ENCODE results near the gene TPSD1.
"Not testable (repeated sequence)": the region's sequence is repeated elsewhere in the genome, so short reads cannot be mapped to it uniquely, and the experiment has no call there.

Gene TPSD1

DNA sequence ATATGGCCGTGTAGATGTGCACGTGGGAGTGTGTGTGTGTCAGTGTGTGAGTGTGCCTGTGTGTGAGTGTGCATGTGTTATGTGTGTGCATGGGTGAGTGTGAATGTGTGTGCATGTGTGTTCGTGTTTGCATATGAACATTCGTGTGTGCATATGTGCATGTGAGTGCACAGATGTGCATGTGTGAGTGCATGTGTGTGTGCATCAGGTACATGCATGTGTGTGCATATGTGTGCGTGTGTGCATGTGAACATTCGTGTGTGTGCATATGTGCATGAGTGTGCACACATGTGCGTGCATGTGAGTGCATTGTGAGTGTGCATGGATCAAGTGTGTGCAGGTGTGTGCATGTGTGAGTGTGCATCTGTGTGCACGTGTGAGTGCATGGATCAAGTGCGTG is 17.9 kb upstream of the TPSD1 start:
- H3K4me3 ChIP-seq (ENCODE audit: low read depth, low read length), result no peak overlapping the region
- DNase-seq (ENCODE audit: low read depth), result no peak

DNA sequence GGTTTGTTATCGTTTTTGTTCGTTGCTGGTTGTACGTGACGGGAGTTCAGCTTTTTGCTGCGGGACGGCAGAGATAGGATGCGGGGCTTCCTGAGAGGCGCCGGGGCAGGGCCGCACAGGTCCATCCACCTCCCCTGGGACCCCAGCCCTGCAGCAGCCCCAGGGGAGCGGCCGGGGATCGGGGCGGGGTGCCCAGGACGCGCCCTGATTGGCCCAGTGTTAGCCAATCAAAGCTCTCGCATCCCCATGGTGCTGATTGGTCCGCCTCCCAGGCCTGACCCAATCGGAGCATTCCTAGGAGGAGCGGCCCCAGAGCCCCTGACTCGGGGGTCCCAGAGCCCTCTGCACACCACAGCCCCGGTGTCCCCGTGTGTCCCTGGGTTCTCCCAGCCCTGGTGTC is 17.0 kb upstream of the TPSD1 start:
- not testable (repeated sequence) for H3K4me3 ChIP-seq (ENCODE audit: low read depth, low read length); DNase-seq (ENCODE audit: low read depth)

DNA sequence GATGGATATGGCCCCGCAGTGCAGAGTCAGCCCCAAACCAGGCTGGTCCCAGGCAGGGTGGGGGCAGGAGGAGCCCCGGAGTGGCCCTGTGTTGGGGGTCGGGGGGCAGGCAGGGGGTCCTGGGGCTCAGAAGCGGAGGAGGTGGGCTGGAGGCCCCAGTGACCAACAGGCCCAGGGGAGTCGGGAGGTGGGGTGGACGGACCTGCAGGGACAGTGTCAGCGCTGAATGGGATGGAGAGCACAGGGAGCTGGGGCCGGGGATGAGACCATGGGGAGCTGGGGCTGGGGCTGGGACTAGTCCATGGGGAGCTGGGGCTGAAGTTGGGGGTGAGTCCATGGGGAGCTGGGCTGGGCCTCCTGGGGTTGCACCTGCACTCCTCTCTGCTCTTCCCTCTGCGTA is 16.3 kb upstream of the TPSD1 start:
- not testable (repeated sequence) for H3K4me3 ChIP-seq (ENCODE audit: low read depth, low read length); DNase-seq (ENCODE audit: low read depth)

GRCh38 chr16:1240436-1240835 is 15.4 kb upstream of the TPSD1 start, which contains the start of gene TPSAB1:
Gene TPSAB1, plus strand, starts transcription at chr16:1240705. Its CDS starts 234 bp downstream, at chr16:1240939.
- DNase-seq (ENCODE audit: low read depth); H3K4me3 ChIP-seq (ENCODE audit: low read depth, low read length): not testable (repeated sequence)

- not testable (repeated sequence) for H3K4me3 ChIP-seq (ENCODE audit: low read depth, low read length); DNase-seq (ENCODE audit: low read depth)
Observed at GRCh38 chr16:1241081-1241480, 14.8 kb upstream of the TPSD1 start.

DNA sequence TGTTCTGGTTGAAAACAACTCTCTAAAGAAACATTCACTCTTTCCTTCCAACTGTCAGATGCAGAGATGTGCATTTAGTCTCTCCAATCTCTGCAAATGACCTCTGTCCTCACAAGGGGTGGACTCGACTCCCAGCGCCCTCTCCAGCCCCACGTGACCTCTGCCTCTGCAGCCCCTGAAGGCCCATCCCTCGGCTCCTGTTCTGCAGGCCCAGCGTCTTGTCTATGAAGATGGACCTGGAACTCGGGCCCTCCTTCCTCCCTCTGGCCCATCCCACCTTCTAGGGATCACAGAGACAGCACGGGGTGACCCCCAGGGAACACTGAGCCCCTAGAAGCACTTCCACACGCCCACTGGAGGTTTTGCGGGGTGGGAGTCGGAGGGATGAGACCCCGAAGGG is 12.5 kb upstream of the TPSD1 start:
- not testable (repeated sequence) for DNase-seq (ENCODE audit: low read depth)

DNA sequence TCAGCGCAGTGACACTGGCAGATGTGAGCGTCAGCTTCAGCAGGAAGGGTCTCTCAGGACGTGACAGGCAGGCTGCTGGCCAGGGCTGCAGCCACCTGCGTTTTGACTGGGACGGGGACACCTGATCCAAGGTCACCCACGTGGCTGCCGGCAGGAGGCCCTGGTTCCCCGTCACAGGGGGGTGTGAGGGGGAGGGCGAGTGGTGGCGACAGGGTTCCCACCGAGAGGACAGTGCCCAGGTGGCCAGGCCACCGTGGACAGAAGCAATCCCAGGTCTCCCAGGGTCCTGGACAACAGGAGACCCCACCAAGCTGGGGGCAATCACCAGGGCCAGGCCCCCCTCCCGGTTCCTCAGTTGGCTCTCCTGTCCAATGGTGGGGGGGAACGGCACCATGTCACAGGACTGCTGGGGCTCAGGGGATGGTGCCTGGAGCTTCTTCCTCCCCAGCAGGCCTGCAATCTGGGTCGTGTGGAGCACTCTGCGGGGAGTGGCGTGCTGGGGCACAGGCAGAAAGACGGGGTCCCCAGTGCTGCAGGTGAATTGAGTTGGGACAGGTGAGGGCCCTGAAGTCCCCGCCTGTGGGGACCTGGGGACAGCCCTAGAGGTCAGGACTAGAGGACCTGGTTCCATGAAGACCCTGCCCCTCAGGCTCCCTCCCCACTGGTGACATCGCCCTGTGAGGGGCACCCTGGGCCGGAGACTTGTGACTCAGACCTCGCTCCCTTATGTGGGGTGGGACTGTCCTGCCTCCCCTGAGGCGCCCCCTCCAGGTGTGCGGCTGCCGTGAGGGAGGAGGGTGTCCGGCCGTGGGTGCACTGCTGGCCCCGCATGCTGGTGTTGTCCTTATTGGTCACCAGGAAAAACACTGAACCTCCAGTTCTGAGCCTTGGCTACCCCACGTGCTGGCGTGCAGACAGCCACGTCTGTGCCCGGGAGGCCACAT is 11.7 kb upstream of the TPSD1 start:
- DNase-seq (ENCODE audit: low read depth); H3K4me3 ChIP-seq (ENCODE audit: low read depth, low read length): not testable (repeated sequence)

More for the DNA sequence above, 12.5 kb upstream of the TPSD1 start:
- H3K4me3 ChIP-seq (ENCODE audit: low read depth, low read length), result not testable (repeated sequence)

- no peak for DNase-seq (ENCODE audit: low read depth)
- no peak overlapping the region for H3K4me3 ChIP-seq (ENCODE audit: low read depth, low read length)
Observed at GRCh38 chr16:1244881-1245280, 11.0 kb upstream of the TPSD1 start.

- no peak overlapping the region for H3K4me3 ChIP-seq (ENCODE audit: low read depth, low read length)
- no peak for DNase-seq (ENCODE audit: low read depth)
Observed at GRCh38 chr16:1245452-1246020, 10.3 kb upstream of the TPSD1 start.

GRCh38 chr16:1247903-1248537 is 7.8 kb upstream of the TPSD1 start:
- not testable (repeated sequence) for H3K4me3 ChIP-seq (ENCODE audit: low read depth, low read length); DNase-seq (ENCODE audit: low read depth)

DNA sequence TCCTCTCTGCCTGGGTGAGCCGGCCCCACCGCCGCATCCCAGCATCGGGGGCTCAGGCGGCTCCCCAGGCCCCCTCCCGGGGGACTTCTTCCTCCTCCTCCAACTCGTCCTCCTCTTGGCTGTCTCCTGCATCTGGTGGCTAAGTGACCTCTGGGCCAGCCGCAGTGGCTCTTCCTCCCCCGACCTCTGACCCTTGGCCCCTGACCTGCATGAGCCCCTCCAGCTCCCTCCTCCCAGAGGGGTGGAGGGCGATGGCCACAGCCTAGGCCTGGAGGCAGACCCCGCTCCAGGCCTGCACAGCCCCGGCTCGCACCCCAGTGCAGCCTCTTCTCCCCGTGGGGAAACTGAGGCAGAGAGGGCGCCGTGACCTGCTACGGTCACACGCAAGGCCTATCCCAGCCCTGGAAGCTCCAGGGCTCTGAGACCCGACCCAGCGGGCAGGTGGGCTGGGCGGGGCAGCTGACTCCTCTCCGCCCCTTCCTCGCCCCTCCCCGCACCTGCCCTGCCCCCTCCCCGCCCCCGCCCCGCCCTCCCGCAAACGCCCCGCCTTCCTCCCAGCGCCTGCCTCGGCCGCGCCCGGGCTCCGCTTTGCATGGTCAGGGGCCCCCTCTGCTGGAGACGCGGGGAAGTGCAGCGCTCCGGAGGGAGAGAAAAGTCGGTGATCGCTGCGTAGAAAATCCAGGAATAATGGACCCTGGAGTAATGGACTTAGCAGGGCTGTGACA is 6.7 kb upstream of the TPSD1 start:
- DNase-seq (ENCODE audit: low read depth); H3K4me3 ChIP-seq (ENCODE audit: low read depth, low read length): not testable (repeated sequence)

GRCh38 chr16:1253701-1254364 is 2.0 kb upstream of the TPSD1 start:
- not testable (repeated sequence) for DNase-seq (ENCODE audit: low read depth); H3K4me3 ChIP-seq (ENCODE audit: low read depth, low read length)

GRCh38 chr16:1254821-1255220 is 1.0 kb upstream of the TPSD1 start:
- not testable (repeated sequence) for H3K4me3 ChIP-seq (ENCODE audit: low read depth, low read length); DNase-seq (ENCODE audit: low read depth)

- not testable (repeated sequence) for DNase-seq (ENCODE audit: low read depth)
Observed at GRCh38 chr16:1256296-1256873, 516 bp downstream of the TPSD1 start.

DNA sequence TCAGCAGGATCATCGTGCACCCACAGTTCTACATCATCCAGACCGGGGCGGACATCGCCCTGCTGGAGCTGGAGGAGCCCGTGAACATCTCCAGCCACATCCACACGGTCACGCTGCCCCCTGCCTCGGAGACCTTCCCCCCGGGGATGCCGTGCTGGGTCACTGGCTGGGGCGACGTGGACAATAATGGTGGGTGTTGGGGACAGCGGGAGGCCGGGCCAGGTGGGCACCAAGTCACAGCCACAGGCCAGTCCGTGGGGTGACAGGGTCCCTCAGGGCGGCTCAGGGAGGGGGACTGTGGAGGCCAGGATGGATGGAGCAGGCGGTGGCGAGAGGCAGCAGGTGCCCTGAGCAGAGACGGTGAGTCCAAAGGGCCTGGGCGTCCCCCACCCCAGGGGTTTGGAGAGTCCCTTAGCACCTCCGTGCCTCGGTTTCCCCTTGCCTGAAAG is 1.0 kb downstream of the TPSD1 start:
- DNase-seq (ENCODE audit: low read depth), result no peak
- H3K4me3 ChIP-seq (ENCODE audit: low read depth, low read length), result no peak overlapping the region

More at GRCh38 chr16:1256296-1256873, 516 bp downstream of the TPSD1 start:
- H3K4me3 ChIP-seq (ENCODE audit: low read depth, low read length), result not testable (repeated sequence)

DNA sequence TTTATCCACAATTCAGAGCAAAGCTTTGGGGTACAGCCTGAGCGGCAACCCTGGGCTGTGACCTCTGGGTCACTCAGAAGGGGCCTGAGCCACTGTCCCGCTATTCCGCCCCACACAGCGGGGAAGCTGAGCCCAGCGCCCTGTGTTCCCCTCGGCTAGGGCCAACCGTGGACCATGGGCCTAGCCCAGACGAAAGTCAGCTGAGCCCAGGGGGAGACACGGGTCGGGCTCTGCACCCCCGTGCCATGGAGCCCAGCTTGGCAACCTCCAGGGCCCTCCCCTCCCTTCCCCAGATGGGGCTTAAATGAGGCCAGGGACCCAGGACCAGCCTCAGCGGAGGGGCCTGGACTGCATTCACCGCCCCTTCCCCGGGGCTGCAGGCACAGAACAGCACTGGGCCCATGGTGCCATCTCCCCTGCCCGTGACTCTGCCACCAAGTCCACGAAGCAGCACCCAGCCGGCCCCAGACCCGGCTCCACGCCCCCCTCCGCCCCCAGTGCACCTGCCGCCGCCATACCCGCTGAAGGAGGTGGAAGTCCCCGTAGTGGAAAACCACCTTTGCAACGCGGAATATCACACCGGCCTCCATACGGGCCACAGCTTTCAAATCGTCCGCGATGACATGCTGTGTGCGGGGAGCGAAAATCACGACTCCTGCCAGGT is 1.8 kb downstream of the TPSD1 start:
- DNase-seq (ENCODE audit: low read depth), result no peak
- no peak overlapping the region for H3K4me3 ChIP-seq (ENCODE audit: low read depth, low read length)

DNA sequence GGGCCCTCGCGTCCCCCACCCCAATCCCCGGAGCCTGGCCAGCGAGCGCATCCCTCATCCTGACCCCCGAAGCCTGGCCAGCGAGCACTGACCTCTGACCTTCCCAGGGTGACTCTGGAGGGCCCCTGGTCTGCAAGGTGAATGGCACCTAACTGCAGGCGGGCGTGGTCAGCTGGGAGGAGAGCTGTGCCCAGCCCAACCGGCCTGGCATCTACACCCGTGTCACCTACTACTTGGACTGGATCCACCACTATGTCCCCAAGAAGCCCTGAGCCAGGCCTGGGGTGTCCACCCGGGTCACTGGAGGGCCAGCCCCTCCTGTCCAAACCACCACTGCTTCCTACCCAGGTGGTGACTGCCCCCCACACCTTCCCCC is 2.3 kb downstream of the TPSD1 start:
- no peak for DNase-seq (ENCODE audit: low read depth)

More for the DNA sequence above, 2.3 kb downstream of the TPSD1 start:
- no peak overlapping the region for H3K4me3 ChIP-seq (ENCODE audit: low read depth, low read length)
